Nephron (organoid): Measurements from ENCODE around the gene QRICH2.

ENCODE experiments used
- H3K27ac Mint-ChIP-seq, 3 experiments: 2 replicates each; pipeline ENCODE4 v1.8.0; 2020; ENCODE audit warnings: mixed read lengths in 3 of 3, mild to moderate bottlenecking in 2 of 3, moderate library complexity in 1 of 3
- H3K27me3 Mint-ChIP-seq: 2 replicates; pipeline ENCODE4 v1.8.0; 2021; ENCODE audit warnings: low read depth, mild to moderate bottlenecking, moderate library complexity, mixed read lengths
- H3K36me3 Mint-ChIP-seq: 2 replicates; pipeline ENCODE4 v1.8.0; 2020; ENCODE audit warnings: low read depth, mixed read lengths
- H3K4me1 Mint-ChIP-seq: 2 replicates; pipeline ENCODE4 v1.8.0; 2020; ENCODE audit warnings: mixed read lengths
- H3K4me3 Mint-ChIP-seq, 3 experiments: 2 replicates each; pipeline ENCODE4 v1.8.0; 2020; ENCODE audit warnings: mild to moderate bottlenecking in 3 of 3, mixed read lengths in 3 of 3, moderate library complexity in 2 of 3
- H3K9me3 Mint-ChIP-seq: 2 replicates; pipeline ENCODE4 v1.8.0; 2020; ENCODE audit warnings: mixed read lengths
- TF ChIP-seq, protein P1 (sequence below), 3 experiments: fragments of 200-600 bp; sonication (generic); IDR thresholded peaks; one replicate each; pipeline ENCODE4 v1.5.0; 2021; ENCODE audit warnings: antibody characterized with exemption in 3 of 3; ENCODE audit not compliant: unreplicated experiment in 3 of 3

Gene QRICH2

DNA sequence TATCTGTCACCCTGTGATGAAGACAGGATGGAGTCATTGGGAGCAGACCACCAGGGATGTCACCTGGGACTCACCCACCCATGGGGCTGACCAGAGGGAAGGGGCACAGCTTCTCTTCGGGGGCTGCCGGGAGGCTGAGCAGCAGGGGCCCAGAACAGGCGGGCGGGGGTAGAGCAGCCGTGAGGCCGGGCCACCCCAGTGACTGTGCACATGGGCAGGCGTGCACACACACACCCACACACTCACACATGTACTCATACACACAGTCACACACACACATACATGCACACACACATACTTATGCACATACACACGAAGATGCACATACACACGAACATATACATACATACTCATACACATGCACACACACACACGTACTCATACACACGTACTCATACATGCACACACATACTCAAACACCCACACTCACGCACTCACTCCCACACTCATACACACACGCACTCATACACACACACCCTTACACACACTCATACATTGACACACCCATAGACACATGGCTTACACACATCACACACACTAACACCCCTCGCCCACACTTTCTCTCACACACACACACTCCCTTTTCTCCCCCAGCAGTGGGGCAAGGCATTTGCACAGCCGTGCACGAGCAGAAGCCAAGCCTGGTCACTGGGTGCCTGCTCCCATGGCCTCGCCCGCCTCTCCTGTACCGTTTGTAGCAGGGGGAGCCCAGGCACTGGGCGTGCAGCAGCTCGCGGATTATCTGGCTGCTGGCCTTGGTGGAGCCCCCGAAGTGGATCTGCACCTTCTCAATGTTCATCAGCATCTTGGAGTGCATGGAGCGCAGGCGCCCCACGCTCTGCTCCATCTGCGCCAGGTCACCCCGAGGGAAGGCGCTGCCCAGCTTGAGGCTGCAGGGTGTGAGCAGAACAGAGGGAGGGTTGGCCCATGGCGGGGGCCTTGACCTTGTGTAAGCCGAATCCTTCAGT, 30.5 kb downstream of the QRICH2 start:
- Mint-ChIP-seq H3K4me1 (peaks cover 8% of the 10 kb centered on the region), H3K9me3 (no peaks in the 10 kb centered on the region), H3K36me3 (peaks cover 5% of the 10 kb centered on the region), H3K4me3 (no peak overlapping the region), H3K27ac (no peak overlapping the region), H3K27me3 (no peaks in the 10 kb centered on the region)
- TF ChIP-seq, protein P1, sequence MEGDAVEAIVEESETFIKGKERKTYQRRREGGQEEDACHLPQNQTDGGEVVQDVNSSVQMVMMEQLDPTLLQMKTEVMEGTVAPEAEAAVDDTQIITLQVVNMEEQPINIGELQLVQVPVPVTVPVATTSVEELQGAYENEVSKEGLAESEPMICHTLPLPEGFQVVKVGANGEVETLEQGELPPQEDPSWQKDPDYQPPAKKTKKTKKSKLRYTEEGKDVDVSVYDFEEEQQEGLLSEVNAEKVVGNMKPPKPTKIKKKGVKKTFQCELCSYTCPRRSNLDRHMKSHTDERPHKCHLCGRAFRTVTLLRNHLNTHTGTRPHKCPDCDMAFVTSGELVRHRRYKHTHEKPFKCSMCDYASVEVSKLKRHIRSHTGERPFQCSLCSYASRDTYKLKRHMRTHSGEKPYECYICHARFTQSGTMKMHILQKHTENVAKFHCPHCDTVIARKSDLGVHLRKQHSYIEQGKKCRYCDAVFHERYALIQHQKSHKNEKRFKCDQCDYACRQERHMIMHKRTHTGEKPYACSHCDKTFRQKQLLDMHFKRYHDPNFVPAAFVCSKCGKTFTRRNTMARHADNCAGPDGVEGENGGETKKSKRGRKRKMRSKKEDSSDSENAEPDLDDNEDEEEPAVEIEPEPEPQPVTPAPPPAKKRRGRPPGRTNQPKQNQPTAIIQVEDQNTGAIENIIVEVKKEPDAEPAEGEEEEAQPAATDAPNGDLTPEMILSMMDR (IDR thresholded peaks at IDR 0.05; ENCODE audit: unreplicated experiment in 3 of 3), result no peak

DNA sequence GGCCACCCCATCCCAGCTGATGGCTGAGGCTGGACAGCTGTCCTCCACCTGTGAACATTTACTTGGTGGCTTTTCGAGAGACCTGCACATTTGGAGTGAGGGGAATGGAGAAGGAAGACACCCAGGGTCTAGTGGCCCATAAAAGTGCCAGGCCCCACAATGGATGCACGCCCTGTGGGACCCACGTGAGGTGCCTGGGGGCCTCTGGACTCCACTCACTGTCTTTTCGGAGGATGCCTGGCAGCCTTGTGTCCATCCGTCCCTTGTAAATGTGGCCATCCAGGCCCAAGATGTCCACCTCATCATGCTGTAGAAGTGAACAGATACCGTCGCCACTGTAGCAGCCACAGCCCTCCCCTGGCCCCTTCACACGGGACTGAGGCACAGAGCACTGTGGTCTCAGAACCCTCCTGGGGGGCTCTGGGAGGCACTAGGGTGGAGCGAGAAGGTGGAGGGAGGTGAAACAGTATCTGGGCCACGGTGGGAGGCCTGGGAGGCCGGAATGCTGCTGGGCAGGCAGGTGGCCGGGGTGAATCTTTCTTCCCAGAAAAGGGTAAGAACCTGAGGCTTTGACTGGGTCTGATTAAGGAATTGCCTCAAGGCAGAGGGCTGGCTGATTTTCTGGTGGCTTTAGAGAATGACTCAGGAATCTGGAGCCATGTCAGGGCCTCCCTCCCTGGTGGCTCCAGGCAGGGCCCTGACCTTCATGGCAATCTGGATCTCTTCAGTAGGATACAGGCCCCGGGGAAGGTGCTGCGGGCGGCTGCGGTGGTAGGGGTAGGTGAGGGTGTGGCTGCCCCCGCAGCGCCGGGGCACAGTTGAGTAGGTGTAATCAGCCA, 31.4 kb downstream of the QRICH2 start:
- H3K36me3 Mint-ChIP-seq, result peaks cover 5% of the 10 kb centered on the region
- no peaks in the 10 kb centered on the region for H3K9me3 Mint-ChIP-seq
- H3K4me3 Mint-ChIP-seq, result no peak overlapping the region
- peaks cover 5% of the 10 kb centered on the region for H3K4me1 Mint-ChIP-seq
- no peaks in the 10 kb centered on the region for H3K27me3 Mint-ChIP-seq
- no peak overlapping the region for H3K27ac Mint-ChIP-seq
- TF ChIP-seq, protein P1 (IDR thresholded peaks at IDR 0.05; ENCODE audit: unreplicated experiment in 3 of 3), result no peak

DNA sequence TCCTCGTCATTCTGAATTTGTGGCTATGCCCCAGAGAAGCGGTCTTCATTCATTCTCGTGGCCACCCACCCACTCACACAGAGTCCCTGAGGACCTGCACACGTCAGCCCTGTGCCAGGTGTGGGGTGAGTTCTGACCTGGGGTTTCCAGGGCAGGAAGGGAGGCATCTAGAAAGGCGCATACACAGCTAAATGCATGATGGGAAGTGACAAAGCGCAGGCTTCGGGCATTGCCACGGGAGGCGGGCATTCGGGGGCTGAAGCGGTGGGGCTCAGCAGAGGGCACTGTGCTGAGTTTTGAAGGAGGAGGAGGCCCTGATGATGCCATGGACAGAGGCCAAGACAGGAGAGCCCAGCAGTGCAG, 32.0 kb downstream of the QRICH2 start:
- Mint-ChIP-seq H3K4me3 (no peak overlapping the region), H3K4me1 (peaks cover 7% of the 10 kb centered on the region), H3K27ac (no peak overlapping the region), H3K27me3 (no peaks in the 10 kb centered on the region), H3K36me3 (peaks cover 5% of the 10 kb centered on the region), H3K9me3 (no peaks in the 10 kb centered on the region)
- TF ChIP-seq, protein P1 (IDR thresholded peaks at IDR 0.05; ENCODE audit: unreplicated experiment in 3 of 3), result no peak

DNA sequence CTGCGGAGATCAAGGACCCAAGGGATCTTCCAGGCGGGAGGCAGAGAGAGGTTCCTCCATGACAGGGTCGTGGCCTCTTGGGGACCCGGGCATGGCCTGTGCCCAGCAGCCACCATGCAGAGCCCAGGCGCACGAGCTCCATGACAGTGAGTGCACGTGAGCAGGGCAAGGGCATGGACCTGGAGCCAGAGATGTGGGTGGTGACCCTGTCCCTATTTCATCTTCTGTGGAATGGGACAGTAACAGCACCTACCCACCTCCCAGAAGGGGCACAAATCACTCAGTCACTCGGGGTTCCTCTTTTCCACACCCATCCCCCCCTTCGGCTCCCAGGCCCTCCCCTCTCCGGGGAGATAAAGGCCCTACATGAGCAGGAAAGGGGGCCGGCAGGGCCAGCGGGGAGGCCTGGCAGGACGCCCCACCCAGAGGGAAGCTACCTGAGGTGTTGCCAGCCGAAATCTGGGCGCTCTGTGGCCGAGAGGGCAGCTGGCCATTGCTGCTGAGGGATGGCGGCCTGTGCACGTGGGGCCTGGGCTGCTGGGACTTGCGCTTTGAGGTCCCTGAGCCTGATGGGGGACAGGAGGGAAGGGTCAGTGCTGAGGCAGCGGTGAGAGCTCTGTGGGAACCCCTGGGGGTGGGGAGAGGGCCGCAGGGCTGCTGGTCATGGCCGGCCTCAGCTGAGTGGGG, 32.6 kb downstream of the QRICH2 start:
- Mint-ChIP-seq H3K4me1 (peaks cover 10% of the 10 kb centered on the region), H3K27ac (no peak overlapping the region), H3K27me3 (no peaks in the 10 kb centered on the region), H3K4me3 (no peak overlapping the region), H3K36me3 (peaks cover 5% of the 10 kb centered on the region), H3K9me3 (no peaks in the 10 kb centered on the region)
- TF ChIP-seq, protein P1 (IDR thresholded peaks at IDR 0.05; ENCODE audit: unreplicated experiment in 3 of 3), result no peak

DNA sequence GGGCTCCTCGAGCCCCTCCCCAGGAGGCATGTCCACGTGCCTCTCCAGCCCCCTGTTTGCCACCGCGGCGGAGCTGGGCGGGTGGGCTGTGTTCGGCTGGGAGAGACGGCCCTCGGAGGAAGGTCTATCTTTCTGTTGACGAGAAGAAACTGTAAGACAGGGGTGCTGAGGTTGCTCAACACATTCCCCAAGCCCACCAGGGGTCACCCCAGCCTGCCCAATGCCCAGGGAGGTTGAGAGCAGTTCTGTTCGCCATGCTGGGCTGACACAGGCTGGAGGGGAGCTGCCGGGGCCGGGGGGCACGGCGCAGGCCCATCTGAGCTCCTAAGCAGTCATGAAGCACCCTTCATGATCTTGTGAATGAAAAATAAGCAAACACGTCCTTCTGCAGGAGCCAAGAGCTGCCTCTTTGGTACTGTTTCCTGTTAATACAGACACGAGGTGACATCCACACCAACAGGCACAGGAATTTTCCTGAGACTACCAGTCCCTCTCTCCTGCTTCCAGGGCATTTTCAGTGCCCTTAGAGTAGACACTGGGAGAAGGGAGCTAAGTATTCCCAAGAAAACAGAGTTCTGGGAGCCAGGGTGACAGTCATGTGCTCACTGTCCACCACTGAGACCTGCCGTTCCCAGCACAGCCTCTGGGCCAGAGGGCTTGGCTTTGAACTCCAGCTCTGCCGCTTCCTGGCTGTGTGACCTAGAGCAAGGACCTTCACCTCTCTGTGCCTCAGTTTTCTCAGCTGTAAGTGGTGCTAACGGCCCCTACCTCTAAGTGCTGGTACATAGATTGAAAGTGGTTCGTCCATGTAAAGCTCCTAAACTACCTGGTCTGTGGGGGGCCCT, 33.7 kb downstream of the QRICH2 start:
- peaks cover 18% of the 10 kb centered on the region for H3K4me1 Mint-ChIP-seq
- H3K27me3 Mint-ChIP-seq, result no peaks in the 10 kb centered on the region
- H3K9me3 Mint-ChIP-seq, result no peaks in the 10 kb centered on the region
- TF ChIP-seq, protein P1 (IDR thresholded peaks at IDR 0.05; ENCODE audit: unreplicated experiment in 3 of 3), result no peak
- H3K27ac Mint-ChIP-seq, result no peak overlapping the region
- H3K4me3 Mint-ChIP-seq, result no peak overlapping the region
- H3K36me3 Mint-ChIP-seq, result peaks cover 6% of the 10 kb centered on the region
